Measurements from ENCODE around the gene IAPP. TPM values are rescaled to one million over a fixed set of nuclear protein-coding genes. Genes with fewer than 3 reads are reported as not detected.
"Not testable (repeated sequence)": the region's sequence is repeated elsewhere in the genome, so short reads cannot be mapped to it uniquely, and the experiment has no call there.

The IAPP gene
- total and polyA plus RNA-seq, 7 experiments from 2014 or later, result not detected

GRCh38 chr12:21369141-21369980, 3.3 kb upstream of the IAPP start:
- ChIA-PET POLR2A (no interaction called here), CTCF (no interaction called here)
- H3K27ac ChIP-seq (ENCODE audit: low read depth, low read length), result no peak overlapping the region
- ATAC-seq (no peak), DNase-seq (no peak)
- no peaks in the 10 kb centered on the region for H3K9me3 ChIP-seq (ENCODE audit: control insufficient read depth in 2 of 3, low read length in 3 of 3)
- peaks cover 0 to 4% (median 0%) of the 10 kb centered on the region in 7 donors for H3K4me1 Mint-ChIP-seq
- peaks cover 0 to 3% (median 0%) of the 10 kb centered on the region in 5 donors for H3K36me3 Mint-ChIP-seq
- H3K27me3 ChIP-seq (ENCODE audit: control insufficient read depth in 2 of 2, insufficient read depth in 2 of 2, low read length in 2 of 2), result no peaks in the 10 kb centered on the region
- no peaks in the 10 kb centered on the region for H3K4me1 ChIP-seq (ENCODE audit: control insufficient read depth in 2 of 2, insufficient read depth in 2 of 2, low read length in 2 of 2)
- H3K4me3 ChIP-seq (ENCODE audit: low read length), result no peak overlapping the region
- H3K36me3 ChIP-seq (ENCODE audit: control insufficient read depth in 2 of 3, insufficient read depth in 3 of 3, low read length in 3 of 3), result no peaks in the 10 kb centered on the region
- H3K9me3 Mint-ChIP-seq, result peaks cover 0 to 11% (median 3%) of the 10 kb centered on the region in 11 donors
- no peak overlapping the region for H3K27ac Mint-ChIP-seq
- H3K4me3 Mint-ChIP-seq, result no peak overlapping the region
- peaks cover 3 to 7% (median 6%) of the 10 kb centered on the region in 5 donors for H3K27me3 Mint-ChIP-seq
- intact Hi-C loops (cut with micrococcal nuclease), result no loop called here

- intact Hi-C loops (cut with micrococcal nuclease), result no loop called here
- Histone ChIP-seq H3K9me3 (ENCODE audit: control insufficient read depth in 2 of 3, low read length in 3 of 3) (no peaks in the 10 kb centered on the region), H3K27ac (ENCODE audit: low read depth, low read length) (no peak overlapping the region), H3K4me1 (ENCODE audit: control insufficient read depth in 2 of 2, insufficient read depth in 2 of 2, low read length in 2 of 2) (no peaks in the 10 kb centered on the region), H3K4me3 (ENCODE audit: low read length) (no peak overlapping the region), H3K36me3 (ENCODE audit: control insufficient read depth in 2 of 3, insufficient read depth in 3 of 3, low read length in 3 of 3) (no peaks in the 10 kb centered on the region), H3K27me3 (ENCODE audit: control insufficient read depth in 2 of 2, insufficient read depth in 2 of 2, low read length in 2 of 2) (no peaks in the 10 kb centered on the region)
- no peaks in the 10 kb centered on the region for H3K36me3 Mint-ChIP-seq
- H3K9me3 Mint-ChIP-seq, result peaks cover 0 to 2% (median 0%) of the 10 kb centered on the region in 11 donors
- ChIA-PET POLR2A (no interaction called here), CTCF (no interaction called here)
- no peak for ATAC-seq
- H3K27ac Mint-ChIP-seq, result no peak overlapping the region
- DNase-seq, result no peak
- H3K4me3 Mint-ChIP-seq, result no peak overlapping the region
- H3K27me3 Mint-ChIP-seq, result peaks cover 4 to 12% (median 7%) of the 10 kb centered on the region in 5 donors
- peaks cover 0 to 4% (median 0%) of the 10 kb centered on the region in 7 donors for H3K4me1 Mint-ChIP-seq
Measured at GRCh38 chr12:21370845-21371449, 1.8 kb upstream of the IAPP start.

DNA sequence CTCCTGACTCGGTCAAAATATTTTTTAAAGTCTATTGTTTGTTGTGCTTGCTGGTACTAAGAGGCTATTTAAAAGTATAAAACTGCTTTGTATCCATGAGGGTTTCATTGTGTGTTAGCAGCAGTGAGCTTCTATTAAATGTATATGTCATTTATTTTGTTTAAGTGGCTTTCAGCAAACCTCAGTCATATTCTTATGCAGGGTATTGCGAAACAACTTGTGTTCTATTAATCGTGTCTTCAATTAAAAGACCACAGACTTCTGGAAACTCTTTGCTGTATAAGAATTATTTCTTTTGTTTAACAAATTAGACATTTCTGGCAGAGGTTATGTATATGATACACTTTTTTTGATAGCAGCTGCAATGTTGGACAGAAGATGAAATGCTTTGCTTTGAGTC, 6.5 kb downstream of the IAPP start:
- no peaks in the 10 kb centered on the region for H3K4me1 Mint-ChIP-seq
- ATAC-seq (no peak), DNase-seq (no peak)
- H3K27ac Mint-ChIP-seq, result no peak overlapping the region
- Histone ChIP-seq H3K36me3 (ENCODE audit: control insufficient read depth in 2 of 3, insufficient read depth in 3 of 3, low read length in 3 of 3) (no peaks in the 10 kb centered on the region), H3K27me3 (ENCODE audit: control insufficient read depth in 2 of 2, insufficient read depth in 2 of 2, low read length in 2 of 2) (no peaks in the 10 kb centered on the region), H3K4me3 (ENCODE audit: low read length) (no peak overlapping the region), H3K4me1 (ENCODE audit: control insufficient read depth in 2 of 2, insufficient read depth in 2 of 2, low read length in 2 of 2) (no peaks in the 10 kb centered on the region), H3K27ac (ENCODE audit: low read depth, low read length) (no peak overlapping the region), H3K9me3 (ENCODE audit: control insufficient read depth in 2 of 3, low read length in 3 of 3) (no peaks in the 10 kb centered on the region)
- H3K27me3 Mint-ChIP-seq, result peaks cover 9 to 36% (median 16%) of the 10 kb centered on the region in 5 donors
- intact Hi-C loops (cut with micrococcal nuclease), result no loop called here
- peaks cover 0 to 2% (median 0%) of the 10 kb centered on the region in 11 donors for H3K9me3 Mint-ChIP-seq
- no peak overlapping the region for H3K4me3 Mint-ChIP-seq
- ChIA-PET POLR2A (no interaction called here), CTCF (no interaction called here)
- no peaks in the 10 kb centered on the region for H3K36me3 Mint-ChIP-seq

DNA sequence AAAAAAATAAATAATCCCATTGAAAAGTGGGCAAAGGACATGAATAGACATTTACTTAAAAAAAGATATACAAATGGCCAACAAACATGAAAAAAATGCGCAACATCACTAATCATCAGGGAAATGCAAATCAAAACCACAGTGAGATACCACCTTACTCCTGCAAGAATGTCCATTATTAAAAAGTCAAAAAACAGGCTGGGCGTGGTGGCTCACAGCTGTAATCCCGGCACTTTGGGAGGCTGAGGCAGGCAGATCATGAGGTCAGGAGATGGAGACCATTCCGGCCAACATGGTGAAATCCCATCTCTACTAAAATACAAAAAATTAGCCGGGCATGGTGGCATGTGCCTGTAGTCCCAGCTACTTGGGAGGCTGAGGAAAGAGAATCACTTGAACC, 8.6 kb downstream of the IAPP start:
- H3K4me3 Mint-ChIP-seq; H3K9me3 Mint-ChIP-seq; H3K27me3 ChIP-seq (ENCODE audit: control insufficient read depth in 2 of 2, insufficient read depth in 2 of 2, low read length in 2 of 2); DNase-seq; H3K9me3 ChIP-seq (ENCODE audit: control insufficient read depth in 2 of 3, low read length in 3 of 3); CTCF ChIA-PET; H3K36me3 ChIP-seq (ENCODE audit: control insufficient read depth in 2 of 3, insufficient read depth in 3 of 3, low read length in 3 of 3); H3K27ac ChIP-seq (ENCODE audit: low read depth, low read length); H3K36me3 Mint-ChIP-seq; H3K4me1 ChIP-seq (ENCODE audit: control insufficient read depth in 2 of 2, insufficient read depth in 2 of 2, low read length in 2 of 2); ATAC-seq; H3K27ac Mint-ChIP-seq; H3K4me3 ChIP-seq (ENCODE audit: low read length); intact Hi-C loops (cut with micrococcal nuclease); H3K4me1 Mint-ChIP-seq; POLR2A ChIA-PET: not testable (repeated sequence)
- peaks cover 9 to 31% (median 13%) of the 10 kb centered on the region in 5 donors for H3K27me3 Mint-ChIP-seq

GRCh38 chr12:21384261-21384660, 11.6 kb downstream of the IAPP start:
- CTCF ChIA-PET, result no interaction called here
- no peak overlapping the region for H3K27ac Mint-ChIP-seq
- Histone ChIP-seq H3K27ac (ENCODE audit: low read depth, low read length) (no peak overlapping the region), H3K9me3 (ENCODE audit: control insufficient read depth in 2 of 3, low read length in 3 of 3) (no peaks in the 10 kb centered on the region), H3K4me3 (ENCODE audit: low read length) (no peak overlapping the region), H3K27me3 (ENCODE audit: control insufficient read depth in 2 of 2, insufficient read depth in 2 of 2, low read length in 2 of 2) (no peaks in the 10 kb centered on the region), H3K4me1 (ENCODE audit: control insufficient read depth in 2 of 2, insufficient read depth in 2 of 2, low read length in 2 of 2) (no peaks in the 10 kb centered on the region), H3K36me3 (ENCODE audit: control insufficient read depth in 2 of 3, insufficient read depth in 3 of 3, low read length in 3 of 3) (no peaks in the 10 kb centered on the region)
- intact Hi-C loops (cut with micrococcal nuclease), result no loop called here
- H3K36me3 Mint-ChIP-seq, result no peaks in the 10 kb centered on the region
- POLR2A ChIA-PET, result no interaction called here
- DNase-seq, result no peak
- H3K27me3 Mint-ChIP-seq, result peaks cover 2 to 33% (median 9%) of the 10 kb centered on the region in 5 donors
- H3K4me3 Mint-ChIP-seq, result no peak overlapping the region
- peaks cover 0 to 2% (median 0%) of the 10 kb centered on the region in 11 donors for H3K9me3 Mint-ChIP-seq
- H3K4me1 Mint-ChIP-seq, result no peaks in the 10 kb centered on the region
- no peak for ATAC-seq

DNA sequence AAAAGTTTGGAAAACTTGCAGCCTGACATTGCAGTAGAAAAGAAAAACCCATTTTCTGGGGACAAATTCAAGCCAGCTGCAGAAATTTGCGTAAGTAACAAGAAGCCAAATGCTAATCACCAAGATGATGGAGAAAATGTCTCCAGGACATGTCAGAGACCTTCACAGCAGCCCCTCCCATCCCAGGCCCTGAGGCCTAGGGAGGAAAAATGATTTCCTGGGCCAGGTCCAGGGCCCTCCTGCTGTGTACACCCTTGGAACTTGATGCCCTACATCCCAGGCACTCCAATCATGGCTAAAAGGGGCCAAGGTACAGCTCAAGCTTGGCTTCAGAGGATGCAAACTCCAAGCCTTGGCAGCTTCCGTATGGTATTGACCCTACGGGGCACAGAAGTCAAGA, 14.5 kb downstream of the IAPP start:
- ATAC-seq (no peak), DNase-seq (no peak)
- Mint-ChIP-seq H3K4me3 (no peak overlapping the region), H3K36me3 (no peaks in the 10 kb centered on the region), H3K9me3 (no peaks in the 10 kb centered on the region), H3K27ac (no peak overlapping the region), H3K4me1 (peaks cover 0 to 5% (median under 1%) of the 10 kb centered on the region in 7 donors), H3K27me3 (peaks cover 3 to 20% (median 12%) of the 10 kb centered on the region in 5 donors)
- Histone ChIP-seq H3K9me3 (ENCODE audit: control insufficient read depth in 2 of 3, low read length in 3 of 3) (no peaks in the 10 kb centered on the region), H3K4me1 (ENCODE audit: control insufficient read depth in 2 of 2, insufficient read depth in 2 of 2, low read length in 2 of 2) (no peaks in the 10 kb centered on the region), H3K36me3 (ENCODE audit: control insufficient read depth in 2 of 3, insufficient read depth in 3 of 3, low read length in 3 of 3) (no peaks in the 10 kb centered on the region), H3K27ac (ENCODE audit: low read depth, low read length) (no peak overlapping the region), H3K4me3 (ENCODE audit: low read length) (no peak overlapping the region), H3K27me3 (ENCODE audit: control insufficient read depth in 2 of 2, insufficient read depth in 2 of 2, low read length in 2 of 2) (no peaks in the 10 kb centered on the region)
- POLR2A ChIA-PET, result no interaction called here
- CTCF ChIA-PET, result no interaction called here
- intact Hi-C loops (cut with micrococcal nuclease), result no loop called here

Data from naive thymus-derived CD4-positive, alpha-beta T cell (primary cell).